ENCODE data around the gene GFER.
A peak's percentile ranks its signal among the peaks of the same experiment; 100 is the strongest.
"Not testable (repeated sequence)": the region's sequence is repeated elsewhere in the genome, so short reads cannot be mapped to it uniquely, and the experiment has no call there.

The GFER gene

GRCh38 chr16:2033057-2033908 lies 49.3 kb downstream of the GFER start:
- Histone ChIP-seq H3K4me1 (ENCODE audit: control insufficient read depth, insufficient read depth, low read length, poor library complexity, severe bottlenecking) (peaks cover 47% of the 10 kb centered on the region), H3K27ac (ENCODE audit: low read depth, low read length, severe bottlenecking) (peak overlapping the region; percentile 89), H3K9me3 (ENCODE audit: control insufficient read depth, low read length) (no peaks in the 10 kb centered on the region), H3K4me3 (ENCODE audit: extremely low read depth, insufficient read depth, low read length, poor library complexity, severe bottlenecking) (no peak overlapping the region), H3K36me3 (ENCODE audit: control insufficient read depth, insufficient read depth, low read length) (peaks cover 46% of the 10 kb centered on the region)
- 65 to 75% methylated on average over 16 to 17 of the region's 37 CpGs for WGBS, 2 experiments (ENCODE audit: insufficient coverage in 2 of 2)

DNA sequence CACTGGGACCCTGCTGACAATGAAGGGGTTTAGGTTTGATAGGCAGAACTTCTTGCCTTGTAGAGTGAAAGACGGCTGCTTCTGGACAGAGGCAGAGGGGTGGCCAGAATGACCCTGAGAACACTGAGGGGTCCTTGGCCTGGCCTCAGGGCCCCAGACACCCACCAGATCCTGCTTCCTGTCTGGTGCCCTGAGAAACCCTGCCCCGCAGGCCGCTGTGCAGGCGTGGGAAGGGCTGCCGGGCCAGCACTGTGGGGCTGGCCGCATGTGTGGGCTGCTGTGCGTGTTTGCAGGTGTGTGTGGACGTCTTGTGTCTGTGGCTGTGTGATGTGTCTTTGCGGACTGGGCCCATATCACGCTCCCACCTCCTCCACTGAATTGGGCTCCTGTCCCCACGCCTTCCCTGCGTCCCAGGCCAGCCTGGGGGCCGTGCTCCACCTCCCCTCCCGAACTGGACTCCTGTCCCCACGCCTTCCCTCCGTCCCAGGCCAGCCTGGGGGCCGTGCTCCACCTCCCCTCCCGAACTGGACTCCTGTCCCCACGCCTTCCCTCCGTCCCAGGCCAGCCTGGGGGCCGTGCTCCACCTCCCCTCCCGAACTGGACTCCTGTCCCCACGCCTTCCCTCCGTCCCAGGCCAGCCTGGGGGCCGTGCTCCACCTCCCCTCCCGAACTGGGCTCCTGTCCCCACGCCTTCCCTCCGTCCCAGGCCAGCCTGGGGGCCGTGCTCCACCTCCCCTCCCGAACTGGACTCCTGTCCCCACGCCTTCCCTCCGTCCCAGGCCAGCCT lies 50.1 kb downstream of the GFER start:
- not testable (repeated sequence) for H3K9me3 ChIP-seq (ENCODE audit: control insufficient read depth, low read length); H3K4me3 ChIP-seq (ENCODE audit: extremely low read depth, insufficient read depth, low read length, poor library complexity, severe bottlenecking)
- Histone ChIP-seq H3K36me3 (ENCODE audit: control insufficient read depth, insufficient read depth, low read length) (peaks cover 44% of the 10 kb centered on the region), H3K27ac (ENCODE audit: low read depth, low read length, severe bottlenecking) (peak overlapping the region; percentile 89), H3K4me1 (ENCODE audit: control insufficient read depth, insufficient read depth, low read length, poor library complexity, severe bottlenecking) (peaks cover 48% of the 10 kb centered on the region)
- WGBS, 2 experiments (ENCODE audit: insufficient coverage in 2 of 2), result 68 to 90% methylated on average over 1 to 4 of the region's 32 CpGs

GRCh38 chr16:2034696-2035430 lies 50.9 kb downstream of the GFER start:
- peaks cover 56% of the 10 kb centered on the region for H3K4me1 ChIP-seq (ENCODE audit: control insufficient read depth, insufficient read depth, low read length, poor library complexity, severe bottlenecking)
- no peak overlapping the region for H3K4me3 ChIP-seq (ENCODE audit: extremely low read depth, insufficient read depth, low read length, poor library complexity, severe bottlenecking)
- H3K27ac ChIP-seq (ENCODE audit: low read depth, low read length, severe bottlenecking), result peak overlapping the region; percentile 5
- H3K9me3 ChIP-seq (ENCODE audit: control insufficient read depth, low read length), result no peaks in the 10 kb centered on the region
- H3K36me3 ChIP-seq (ENCODE audit: control insufficient read depth, insufficient read depth, low read length), result peaks cover 41% of the 10 kb centered on the region
- 98% methylated on average over 8 of the region's 17 CpGs; no CpG with 5 or more reads in 1 of the 2 experiments for WGBS, 2 experiments (ENCODE audit: insufficient coverage in 2 of 2)

- Histone ChIP-seq H3K36me3 (ENCODE audit: control insufficient read depth, insufficient read depth, low read length) (peaks cover 34% of the 10 kb centered on the region), H3K9me3 (ENCODE audit: control insufficient read depth, low read length) (no peaks in the 10 kb centered on the region), H3K4me1 (ENCODE audit: control insufficient read depth, insufficient read depth, low read length, poor library complexity, severe bottlenecking) (peaks cover 56% of the 10 kb centered on the region), H3K4me3 (ENCODE audit: extremely low read depth, insufficient read depth, low read length, poor library complexity, severe bottlenecking) (no peak overlapping the region), H3K27ac (ENCODE audit: low read depth, low read length, severe bottlenecking) (peak overlapping the region; percentile 54)
- WGBS, 2 experiments (ENCODE audit: insufficient coverage in 2 of 2), result 77 to 80% methylated on average over 31 to 34 of the region's 34 CpGs
These were observed 51.6 kb downstream of the GFER start for GRCh38 chr16:2035431-2036199.

GRCh38 chr16:2036200-2036966 lies 52.4 kb downstream of the GFER start:
- no peak overlapping the region for H3K4me3 ChIP-seq (ENCODE audit: extremely low read depth, insufficient read depth, low read length, poor library complexity, severe bottlenecking)
- H3K27ac ChIP-seq (ENCODE audit: low read depth, low read length, severe bottlenecking), result peak overlapping the region; percentile 54
- WGBS, 2 experiments (ENCODE audit: insufficient coverage in 2 of 2), result 96 to 98% methylated on average over 37 to 47 of the region's 47 CpGs
- no peaks in the 10 kb centered on the region for H3K9me3 ChIP-seq (ENCODE audit: control insufficient read depth, low read length)
- peaks cover 49% of the 10 kb centered on the region for H3K4me1 ChIP-seq (ENCODE audit: control insufficient read depth, insufficient read depth, low read length, poor library complexity, severe bottlenecking)
- peaks cover 27% of the 10 kb centered on the region for H3K36me3 ChIP-seq (ENCODE audit: control insufficient read depth, insufficient read depth, low read length)

GRCh38 chr16:2037115-2037514 lies 53.1 kb downstream of the GFER start:
- H3K27ac ChIP-seq (ENCODE audit: low read depth, low read length, severe bottlenecking), result no peak overlapping the region
- no peak overlapping the region for H3K4me3 ChIP-seq (ENCODE audit: extremely low read depth, insufficient read depth, low read length, poor library complexity, severe bottlenecking)
- no peaks in the 10 kb centered on the region for H3K9me3 ChIP-seq (ENCODE audit: control insufficient read depth, low read length)
- peaks cover 48% of the 10 kb centered on the region for H3K4me1 ChIP-seq (ENCODE audit: control insufficient read depth, insufficient read depth, low read length, poor library complexity, severe bottlenecking)
- 95 to 99% methylated on average over 9 to 14 of the region's 15 CpGs for WGBS, 2 experiments (ENCODE audit: insufficient coverage in 2 of 2)
- H3K36me3 ChIP-seq (ENCODE audit: control insufficient read depth, insufficient read depth, low read length), result peaks cover 27% of the 10 kb centered on the region
